ENCODE data around the gene TEKT1. TPM values are rescaled to one million over a fixed set of nuclear protein-coding genes. Genes with fewer than 3 reads are reported as not detected.

Gene TEKT1
- total RNA-seq, 1 experiment from 2014 or later: not detected

DNA sequence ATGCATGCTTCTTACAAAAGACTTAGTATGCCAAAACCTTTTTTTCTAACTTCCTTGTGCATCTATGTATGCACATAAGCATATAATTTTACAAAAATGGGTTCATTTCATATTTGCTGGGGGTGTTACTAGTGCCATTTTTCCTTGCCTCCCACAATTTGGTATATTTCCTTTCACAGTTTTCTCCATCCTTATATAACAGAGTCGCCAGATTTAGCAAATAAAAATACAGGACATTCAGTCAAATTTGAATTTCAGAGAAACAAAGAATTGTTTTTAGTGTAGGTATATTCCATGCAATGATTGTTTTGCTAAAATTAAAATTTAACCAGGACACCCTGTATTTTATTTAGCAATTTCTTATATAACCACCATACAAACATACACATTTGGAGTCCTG lies 59.5 kb downstream of the TEKT1 start:
- H3K4me2 ChIP-seq (ENCODE audit: insufficient read depth, insufficient read length, low read length): no peak overlapping the region
- H3K4me1 Mint-ChIP-seq: 0 out of 4 replicates have a peak, but pooled peaks cover 0 to 2% of the 10 kb centered on the region in 2 experiments
- no peak overlapping the region for H3K27ac Mint-ChIP-seq
- H3K79me2 ChIP-seq (ENCODE audit: insufficient read depth, low read length): no peaks in the 10 kb centered on the region
- no peaks in the 10 kb centered on the region for H3K9me3 ChIP-seq (ENCODE audit: control insufficient read depth, low read depth, low read length)
- peaks cover 0 to 8% (median 7%) of the 10 kb centered on the region in 3 experiments; a peak in 4 of 7 replicates for H3K36me3 Mint-ChIP-seq (ENCODE audit: insufficient read depth in 1 of 3, low read depth in 3 of 3)
- no peak overlapping the region for H3T11ph ChIP-seq (ENCODE audit: low read length)
- H2BK120ac ChIP-seq (ENCODE audit: low read depth, low read length, poor library complexity, severe bottlenecking): no peak overlapping the region
- no CpG with 5 or more reads among the region's 1 CpG for WGBS (ENCODE audit: extremely low coverage, insufficient read length, low lambda C conversion rate)
- H3K27ac ChIP-seq (ENCODE audit: insufficient read length, low read depth, low read length): no peak overlapping the region
- H4K8ac ChIP-seq (replicated peaks; ENCODE audit: insufficient read length, low read depth, low read length): no peak overlapping the region
- H3K56ac ChIP-seq (ENCODE audit: insufficient read length, low read depth, low read length): no peak overlapping the region
- H3K14ac ChIP-seq (ENCODE audit: insufficient read depth, low read length): no peak overlapping the region
- no peak overlapping the region for H2BK20ac ChIP-seq (ENCODE audit: low read depth, low read length, poor library complexity, severe bottlenecking)
- TF ChIP-seq, protein P1, sequence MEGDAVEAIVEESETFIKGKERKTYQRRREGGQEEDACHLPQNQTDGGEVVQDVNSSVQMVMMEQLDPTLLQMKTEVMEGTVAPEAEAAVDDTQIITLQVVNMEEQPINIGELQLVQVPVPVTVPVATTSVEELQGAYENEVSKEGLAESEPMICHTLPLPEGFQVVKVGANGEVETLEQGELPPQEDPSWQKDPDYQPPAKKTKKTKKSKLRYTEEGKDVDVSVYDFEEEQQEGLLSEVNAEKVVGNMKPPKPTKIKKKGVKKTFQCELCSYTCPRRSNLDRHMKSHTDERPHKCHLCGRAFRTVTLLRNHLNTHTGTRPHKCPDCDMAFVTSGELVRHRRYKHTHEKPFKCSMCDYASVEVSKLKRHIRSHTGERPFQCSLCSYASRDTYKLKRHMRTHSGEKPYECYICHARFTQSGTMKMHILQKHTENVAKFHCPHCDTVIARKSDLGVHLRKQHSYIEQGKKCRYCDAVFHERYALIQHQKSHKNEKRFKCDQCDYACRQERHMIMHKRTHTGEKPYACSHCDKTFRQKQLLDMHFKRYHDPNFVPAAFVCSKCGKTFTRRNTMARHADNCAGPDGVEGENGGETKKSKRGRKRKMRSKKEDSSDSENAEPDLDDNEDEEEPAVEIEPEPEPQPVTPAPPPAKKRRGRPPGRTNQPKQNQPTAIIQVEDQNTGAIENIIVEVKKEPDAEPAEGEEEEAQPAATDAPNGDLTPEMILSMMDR (conservative IDR thresholded peaks at IDR 0.05): no peak
- H2AFZ ChIP-seq (ENCODE audit: low read length): no peak overlapping the region
- peaks cover 25 to 31% of the 10 kb centered on the region in 2 experiments for H3K9me3 Mint-ChIP-seq
- H4K91ac ChIP-seq (ENCODE audit: insufficient read length, low read depth, low read length): no peak overlapping the region
- no peaks in the 10 kb centered on the region for H4K20me1 ChIP-seq (ENCODE audit: control insufficient read depth, insufficient read depth, insufficient read length)
- H3K27me3 ChIP-seq (ENCODE audit: insufficient read depth, low read length): peaks cover 5% of the 10 kb centered on the region; the same call in 1 of the 2 replicates
- H3K18ac ChIP-seq (ENCODE audit: insufficient read length, low read depth, low read length): no peak overlapping the region
- H2AK5ac ChIP-seq (ENCODE audit: insufficient read length, low read length): no peak overlapping the region
- DNase-seq: no peak
- H3K9ac ChIP-seq (ENCODE audit: extremely low read depth, insufficient read length, low read length): no peak overlapping the region
- H3K23ac ChIP-seq (ENCODE audit: insufficient read length, low read depth, low read length): no peak overlapping the region
- H4K5ac ChIP-seq (ENCODE audit: insufficient read length, low read depth, low read length): no peak overlapping the region
- H3K79me1 ChIP-seq (ENCODE audit: insufficient read depth, low read depth, low read length, poor library complexity, severe bottlenecking): no peaks in the 10 kb centered on the region
- no peaks in the 10 kb centered on the region for H3K4me1 ChIP-seq (ENCODE audit: insufficient read depth, low read length)
- no peak overlapping the region for H2BK15ac ChIP-seq (ENCODE audit: low read depth, low read length)
- peaks cover 52% of the 10 kb centered on the region for H3K27me3 Mint-ChIP-seq (ENCODE audit: low read depth)
- peaks cover 6% of the 10 kb centered on the region for H3K23me2 ChIP-seq (ENCODE audit: insufficient read length, low read depth, low read length, poor library complexity, severe bottlenecking)
- no peak overlapping the region for H2BK5ac ChIP-seq (ENCODE audit: insufficient read length, low read length)
- H3K4ac ChIP-seq (ENCODE audit: low read depth, low read length): no peak overlapping the region
- H2BK12ac ChIP-seq (ENCODE audit: insufficient read length, low read depth, low read length): no peak overlapping the region
- H3K4me3 Mint-ChIP-seq: no peak overlapping the region
